HFFc6 (cell line): Measurements from ENCODE around the gene ERCC6L. TPM values are rescaled to one million over a fixed set of nuclear protein-coding genes. Genes with fewer than 3 reads are reported as not detected.
"Not testable (repeated sequence)": the region's sequence is repeated elsewhere in the genome, so short reads cannot be mapped to it uniquely, and the experiment has no call there.

ENCODE experiments used
- DNase-seq: peaks from one replicate; pipeline ENCODE4 v3.0.0-alpha.2; 2018
- H3K27ac Mint-ChIP-seq: 2 replicates; pipeline ENCODE4 v1.8.0; 2020; ENCODE audit warnings: mild to moderate bottlenecking, mixed read lengths
- H3K27me3 Mint-ChIP-seq: 2 replicates; pipeline ENCODE4 v1.8.0; 2021; ENCODE audit warnings: mild to moderate bottlenecking, moderate library complexity, mixed read lengths; ENCODE audit not compliant: insufficient read depth
- H3K36me3 Mint-ChIP-seq: 2 replicates; pipeline ENCODE4 v1.8.0; 2021; ENCODE audit warnings: low read depth, mixed read lengths
- H3K4me1 Mint-ChIP-seq: 2 replicates; pipeline ENCODE4 v1.8.0; 2020; ENCODE audit warnings: low read depth, mixed read lengths
- H3K4me3 Mint-ChIP-seq: 2 replicates; pipeline ENCODE4 v1.8.0; 2020; ENCODE audit warnings: mild to moderate bottlenecking, moderate library complexity, mixed read lengths
- H3K9me3 Mint-ChIP-seq: 2 replicates; pipeline ENCODE4 v1.8.0; 2020; ENCODE audit warnings: mild to moderate bottlenecking, mixed read lengths
- CTCF ChIP-seq: fragments of 200-600 bp; sonication (generic); IDR thresholded peaks from 2 replicates; pipeline ENCODE4 v1.5.0; 2021; ENCODE audit warnings: antibody characterized with exemption, mild to moderate bottlenecking
- total RNA-seq, 6 experiments: library from RNA; stranded (reverse); fragmentation: NEBNext Ultra II Directional; extraction: Animal tissue kit (Norgen Biotek cat#: 25700); gene quantifications; 2 replicates in 1 of 6; 3 replicates in 5 of 6; pipeline ENCODE4 v1.2.3, GENCODE V29; 2021

Gene ERCC6L
- total RNA-seq, 6 experiments from 2014 or later = 3.1 to 7.2 (median 6.6) TPM

DNA sequence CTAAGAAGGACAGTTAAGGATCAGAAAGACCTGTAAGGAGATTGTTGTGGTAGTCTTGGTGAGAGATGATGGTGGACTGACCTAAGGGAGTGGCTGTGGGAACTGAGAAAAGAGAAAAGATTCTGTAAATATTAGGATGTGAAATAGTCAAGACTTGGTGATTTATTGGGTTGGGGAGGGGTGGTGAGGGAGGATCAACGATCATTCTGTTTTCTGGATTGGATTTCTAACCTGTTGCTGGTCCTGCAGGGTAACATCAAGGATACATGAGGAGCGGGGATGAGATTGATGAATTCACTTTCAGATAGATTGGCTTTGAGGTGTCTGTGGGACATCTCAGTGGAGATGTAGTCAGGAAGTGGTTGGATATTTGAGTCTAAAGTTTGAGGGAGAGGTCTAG lies 55.9 kb downstream of the ERCC6L start:
- H3K4me1 Mint-ChIP-seq = no peaks in the 10 kb centered on the region
- DNase-seq = no peak
- H3K4me3 Mint-ChIP-seq = no peak overlapping the region
- no peak overlapping the region for H3K27ac Mint-ChIP-seq
- TF ChIP-seq CTCF = no peak
- H3K27me3 Mint-ChIP-seq = no peaks in the 10 kb centered on the region
- H3K36me3 Mint-ChIP-seq = no peaks in the 10 kb centered on the region
- H3K9me3 Mint-ChIP-seq = no peaks in the 10 kb centered on the region

DNA sequence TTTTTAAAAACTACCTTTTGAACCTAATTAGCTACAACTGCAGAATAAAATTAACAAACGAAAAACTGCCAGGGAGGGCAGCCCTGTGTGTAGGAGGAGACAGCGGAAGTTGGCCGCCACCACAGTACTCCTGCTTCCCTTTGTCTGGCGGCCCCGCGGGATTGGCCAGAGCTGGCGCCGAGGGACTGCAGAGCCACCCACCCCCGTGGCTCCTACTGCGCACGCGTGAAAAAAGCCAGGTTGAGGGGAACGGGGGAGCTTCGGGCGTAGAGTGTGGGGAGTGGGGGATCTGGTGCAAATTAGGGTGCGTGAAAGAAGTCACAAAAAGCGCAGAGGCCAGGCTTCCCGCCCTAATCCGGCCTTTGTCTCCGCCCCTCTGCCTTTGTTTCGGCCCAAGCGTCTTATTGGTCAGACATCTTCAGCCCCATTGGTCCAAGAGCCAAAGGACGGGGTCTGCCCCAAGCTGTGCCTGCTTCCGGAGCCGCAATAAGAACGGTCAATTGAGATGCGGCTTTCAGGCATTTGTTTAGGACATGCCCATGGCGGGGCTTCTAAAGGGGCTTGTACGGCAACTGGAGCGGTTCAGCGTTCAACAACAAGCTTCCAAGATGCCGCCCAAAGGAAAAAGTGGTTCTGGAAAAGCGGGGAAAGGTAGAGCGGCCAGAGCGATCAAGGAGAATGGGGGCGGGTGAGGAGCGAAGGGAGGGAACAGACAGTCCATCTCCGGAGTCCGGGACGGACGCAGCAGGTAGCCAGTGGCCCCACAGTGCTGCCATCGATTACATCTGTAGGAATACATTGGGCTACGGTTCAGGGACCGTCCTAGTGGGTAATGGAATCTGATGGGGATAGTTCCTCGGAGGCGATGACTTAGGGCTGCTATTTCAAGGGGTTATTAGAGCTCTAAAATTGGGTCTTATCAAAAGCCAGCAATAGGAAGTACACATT lies 57.4 kb downstream of the ERCC6L start, which contains the start of gene PIN4:
Gene PIN4 (plus strand): TSS at position 580 of the 948 bp plus-strand sequence. CDS start 29 bp downstream, at position 609.
- no peaks in the 10 kb centered on the region for H3K9me3 Mint-ChIP-seq
- DNase-seq = peak; percentile 93
- H3K36me3 Mint-ChIP-seq = no peaks in the 10 kb centered on the region
- H3K4me1 Mint-ChIP-seq = no peaks in the 10 kb centered on the region
- no peak within 1 kb of the TSS for H3K27ac Mint-ChIP-seq
- TF ChIP-seq CTCF = no peak
- no peak within 1 kb of the TSS for H3K4me3 Mint-ChIP-seq
- no peaks in the 10 kb centered on the region; the same call in 1 of the 2 replicates for H3K27me3 Mint-ChIP-seq

GRCh38 chrX:72180539-72180938 lies 58.3 kb downstream of the ERCC6L start:
- no peak for TF ChIP-seq CTCF
- Mint-ChIP-seq H3K9me3 (no peaks in the 10 kb centered on the region), H3K27ac (no peak overlapping the region), H3K36me3 (no peaks in the 10 kb centered on the region), H3K4me1 (no peaks in the 10 kb centered on the region), H3K4me3 (0 out of 2 replicates have a peak overlapping the region, but pooled peaks have one; percentile 20), H3K27me3 (no peaks in the 10 kb centered on the region; the same call in 1 of the 2 replicates)
- DNase-seq = no peak

DNA sequence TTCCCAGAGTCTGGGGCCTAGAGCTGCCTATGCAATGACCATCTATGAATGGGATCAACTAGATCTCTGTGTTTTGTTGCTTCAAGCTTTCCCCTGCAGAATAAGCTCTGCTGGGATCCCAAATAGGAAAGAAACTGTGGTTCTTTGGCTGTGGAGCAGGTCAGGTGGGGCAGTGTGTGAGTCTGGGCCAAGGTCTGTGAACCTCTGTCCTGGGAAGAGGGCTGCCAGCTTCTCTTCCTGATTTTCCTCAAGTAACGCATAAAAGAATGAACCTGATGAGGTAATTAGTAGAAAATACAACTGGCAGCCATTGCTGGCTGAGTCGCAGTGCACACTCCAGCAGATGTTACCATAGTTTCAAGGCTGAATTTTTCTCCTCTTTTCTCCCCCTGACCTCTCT lies 61.8 kb downstream of the ERCC6L start:
- no peak for DNase-seq
- Mint-ChIP-seq H3K36me3 (no peaks in the 10 kb centered on the region), H3K27ac (no peak overlapping the region), H3K4me1 (no peaks in the 10 kb centered on the region), H3K9me3 (no peaks in the 10 kb centered on the region), H3K27me3 (peaks cover 1% of the 10 kb centered on the region), H3K4me3 (no peak overlapping the region)
- TF ChIP-seq CTCF = no peak

DNA sequence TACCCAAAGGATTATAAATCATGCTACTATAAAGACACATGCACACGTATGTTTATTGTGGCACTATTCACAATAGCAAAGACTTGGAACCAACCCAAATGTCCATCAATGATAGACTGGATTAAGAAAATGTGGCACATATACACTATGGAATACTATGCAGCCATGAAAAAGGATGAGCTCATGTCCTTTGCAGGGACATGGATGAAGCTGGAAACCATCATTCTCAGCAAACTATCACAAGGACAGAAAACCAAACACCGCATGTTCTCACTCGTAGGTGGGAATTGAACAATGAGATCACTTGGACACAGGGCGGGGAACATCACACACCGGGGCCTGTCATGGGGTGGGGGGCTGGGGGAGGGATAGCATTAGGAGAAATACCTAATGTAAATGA lies 62.5 kb downstream of the ERCC6L start:
- H3K36me3 Mint-ChIP-seq, H3K27me3 Mint-ChIP-seq, H3K4me3 Mint-ChIP-seq, H3K27ac Mint-ChIP-seq, DNase-seq, H3K9me3 Mint-ChIP-seq, H3K4me1 Mint-ChIP-seq: not testable (repeated sequence)

GRCh38 chrX:72169008-72169728 lies 69.7 kb downstream of the ERCC6L start:
- Mint-ChIP-seq H3K27me3 (peaks cover 3% of the 10 kb centered on the region; the same call in 1 of the 2 replicates), H3K9me3 (no peaks in the 10 kb centered on the region), H3K27ac (no peak overlapping the region), H3K36me3 (no peaks in the 10 kb centered on the region), H3K4me3 (peak overlapping the region; percentile 34), H3K4me1 (no peaks in the 10 kb centered on the region)
- DNase-seq = no peak
- TF ChIP-seq CTCF = no peak
